Measurements from ENCODE around the gene PROX2.

GRCh38 chr14:74918380-74918779 lies 42.4 kb upstream of the PROX2 start:
- TF ChIP-seq, protein P1, sequence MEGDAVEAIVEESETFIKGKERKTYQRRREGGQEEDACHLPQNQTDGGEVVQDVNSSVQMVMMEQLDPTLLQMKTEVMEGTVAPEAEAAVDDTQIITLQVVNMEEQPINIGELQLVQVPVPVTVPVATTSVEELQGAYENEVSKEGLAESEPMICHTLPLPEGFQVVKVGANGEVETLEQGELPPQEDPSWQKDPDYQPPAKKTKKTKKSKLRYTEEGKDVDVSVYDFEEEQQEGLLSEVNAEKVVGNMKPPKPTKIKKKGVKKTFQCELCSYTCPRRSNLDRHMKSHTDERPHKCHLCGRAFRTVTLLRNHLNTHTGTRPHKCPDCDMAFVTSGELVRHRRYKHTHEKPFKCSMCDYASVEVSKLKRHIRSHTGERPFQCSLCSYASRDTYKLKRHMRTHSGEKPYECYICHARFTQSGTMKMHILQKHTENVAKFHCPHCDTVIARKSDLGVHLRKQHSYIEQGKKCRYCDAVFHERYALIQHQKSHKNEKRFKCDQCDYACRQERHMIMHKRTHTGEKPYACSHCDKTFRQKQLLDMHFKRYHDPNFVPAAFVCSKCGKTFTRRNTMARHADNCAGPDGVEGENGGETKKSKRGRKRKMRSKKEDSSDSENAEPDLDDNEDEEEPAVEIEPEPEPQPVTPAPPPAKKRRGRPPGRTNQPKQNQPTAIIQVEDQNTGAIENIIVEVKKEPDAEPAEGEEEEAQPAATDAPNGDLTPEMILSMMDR (IDR thresholded peaks at IDR 0.05), result no peak
- no peak for TF ChIP-seq POLR2A (IDR thresholded peaks at IDR 0.05)
- no peak for TF ChIP-seq POLR2AphosphoS5 (IDR thresholded peaks at IDR 0.05; ENCODE audit: insufficient read depth in 1 of 2, low read depth in 1 of 2)
